Progenitor cell of endocrine pancreas (in vitro differentiated cells): Measurements from ENCODE around the gene ZPLD1. TPM values are rescaled to one million over a fixed set of nuclear protein-coding genes. Genes with fewer than 3 reads are reported as not detected.

Experiments
- DNase-seq: peaks from one replicate; pipeline ENCODE4 v3.0.0; 2021; ENCODE audit warnings: low spot score; ENCODE audit not compliant: unreplicated experiment
- H3K27ac Mint-ChIP-seq: 2 replicates; pipeline ENCODE4 v1.8.0; 2021; ENCODE audit warnings: mild to moderate bottlenecking, moderate library complexity, mixed read lengths
- H3K27me3 Mint-ChIP-seq: 2 replicates; pipeline ENCODE4 v1.8.0; 2021; ENCODE audit warnings: mixed read lengths
- H3K36me3 Mint-ChIP-seq: 2 replicates; pipeline ENCODE4 v1.8.0; 2022; ENCODE audit warnings: mixed read lengths; ENCODE audit not compliant: insufficient read depth
- H3K4me1 Mint-ChIP-seq: 2 replicates; pipeline ENCODE4 v1.8.0; 2021; ENCODE audit warnings: low read depth, mixed read lengths
- H3K4me3 Mint-ChIP-seq: 2 replicates; pipeline ENCODE4 v1.8.0; 2021; ENCODE audit warnings: low read depth, mild to moderate bottlenecking, moderate library complexity, mixed read lengths
- H3K9me3 Mint-ChIP-seq: 2 replicates; pipeline ENCODE4 v1.8.0; 2021; ENCODE audit warnings: low read depth, mixed read lengths
- CTCF ChIP-seq: fragments of 200-600 bp; sonication (generic); IDR thresholded peaks from one replicate; pipeline ENCODE4 v1.5.0; 2021; ENCODE audit warnings: antibody characterized with exemption, mild to moderate bottlenecking; ENCODE audit not compliant: unreplicated experiment
- total RNA-seq: library from RNA; stranded (reverse); gene quantifications from 2 replicates; pipeline ENCODE4 v1.2.1, GENCODE V29; 2021

Gene ZPLD1
- total RNA-seq, 1 donor from 2014 or later, result not detected

GRCh38 chr3:102514241-102514640 is 79.4 kb downstream of the ZPLD1 start:
- Mint-ChIP-seq H3K27ac (no peak overlapping the region), H3K36me3 (no peaks in the 10 kb centered on the region), H3K9me3 (no peaks in the 10 kb centered on the region), H3K4me3 (no peak overlapping the region), H3K4me1 (peaks cover 2% of the 10 kb centered on the region), H3K27me3 (no peaks in the 10 kb centered on the region)
- no peak for TF ChIP-seq CTCF
- DNase-seq, result no peak

- TF ChIP-seq CTCF, result no peak
- no peaks in the 10 kb centered on the region for H3K9me3 Mint-ChIP-seq
- no peak for DNase-seq
- no peak overlapping the region for H3K4me3 Mint-ChIP-seq
- H3K4me1 Mint-ChIP-seq, result peaks cover 4% of the 10 kb centered on the region
- no peaks in the 10 kb centered on the region for H3K36me3 Mint-ChIP-seq
- H3K27ac Mint-ChIP-seq, result no peak overlapping the region
- H3K27me3 Mint-ChIP-seq, result no peaks in the 10 kb centered on the region
These were observed 86.4 kb downstream of the ZPLD1 start for GRCh38 chr3:102521246-102521645.

GRCh38 chr3:102525624-102526023 is 90.8 kb downstream of the ZPLD1 start:
- no peaks in the 10 kb centered on the region for H3K27me3 Mint-ChIP-seq
- peaks cover 2% of the 10 kb centered on the region for H3K4me1 Mint-ChIP-seq
- no peaks in the 10 kb centered on the region for H3K9me3 Mint-ChIP-seq
- H3K36me3 Mint-ChIP-seq, result no peaks in the 10 kb centered on the region
- H3K27ac Mint-ChIP-seq, result no peak overlapping the region
- H3K4me3 Mint-ChIP-seq, result no peak overlapping the region
- no peak for TF ChIP-seq CTCF
- no peak for DNase-seq

- Mint-ChIP-seq H3K9me3 (no peaks in the 10 kb centered on the region), H3K36me3 (no peaks in the 10 kb centered on the region), H3K27me3 (no peaks in the 10 kb centered on the region), H3K4me3 (no peak overlapping the region), H3K4me1 (no peaks in the 10 kb centered on the region), H3K27ac (no peak overlapping the region)
- DNase-seq, result no peak
- no peak for TF ChIP-seq CTCF
These were observed 92.0 kb downstream of the ZPLD1 start for GRCh38 chr3:102526865-102527264.

GRCh38 chr3:102528727-102529126 is 93.9 kb downstream of the ZPLD1 start:
- no peak for DNase-seq
- no peak overlapping the region for H3K4me3 Mint-ChIP-seq
- no peaks in the 10 kb centered on the region for H3K9me3 Mint-ChIP-seq
- H3K36me3 Mint-ChIP-seq, result no peaks in the 10 kb centered on the region
- H3K27ac Mint-ChIP-seq, result no peak overlapping the region
- no peaks in the 10 kb centered on the region for H3K27me3 Mint-ChIP-seq
- no peak for TF ChIP-seq CTCF
- H3K4me1 Mint-ChIP-seq, result no peaks in the 10 kb centered on the region
